Thyroid gland (tissue), 4 donors: ENCODE measurements around the gene BLACAT1.

ENCODE experiments used
- POLR2A ChIP-seq, 2 donors: fragments of 450-650 bp; IDR thresholded peaks; one replicate each; pipeline ENCODE4 v1.6.1; 2017; ENCODE audit warnings: antibody characterized with exemption in 2 of 2, mild to moderate bottlenecking in 2 of 2, moderate library complexity in 1 of 2
- TF ChIP-seq, protein P1 (sequence below), 6 experiments: fragments of 200-600 bp in 3 of 6; fragments of 450-650 bp in 3 of 6; sonication (generic) in 3 of 6; IDR thresholded peaks; one replicate each; pipeline ENCODE4 v1.5.1; 2016 to 2019; ENCODE audit warnings: antibody characterized with exemption in 6 of 6, mild to moderate bottlenecking in 2 of 6, inconsistent platforms in 1 of 6, moderate library complexity in 1 of 6

DNA sequence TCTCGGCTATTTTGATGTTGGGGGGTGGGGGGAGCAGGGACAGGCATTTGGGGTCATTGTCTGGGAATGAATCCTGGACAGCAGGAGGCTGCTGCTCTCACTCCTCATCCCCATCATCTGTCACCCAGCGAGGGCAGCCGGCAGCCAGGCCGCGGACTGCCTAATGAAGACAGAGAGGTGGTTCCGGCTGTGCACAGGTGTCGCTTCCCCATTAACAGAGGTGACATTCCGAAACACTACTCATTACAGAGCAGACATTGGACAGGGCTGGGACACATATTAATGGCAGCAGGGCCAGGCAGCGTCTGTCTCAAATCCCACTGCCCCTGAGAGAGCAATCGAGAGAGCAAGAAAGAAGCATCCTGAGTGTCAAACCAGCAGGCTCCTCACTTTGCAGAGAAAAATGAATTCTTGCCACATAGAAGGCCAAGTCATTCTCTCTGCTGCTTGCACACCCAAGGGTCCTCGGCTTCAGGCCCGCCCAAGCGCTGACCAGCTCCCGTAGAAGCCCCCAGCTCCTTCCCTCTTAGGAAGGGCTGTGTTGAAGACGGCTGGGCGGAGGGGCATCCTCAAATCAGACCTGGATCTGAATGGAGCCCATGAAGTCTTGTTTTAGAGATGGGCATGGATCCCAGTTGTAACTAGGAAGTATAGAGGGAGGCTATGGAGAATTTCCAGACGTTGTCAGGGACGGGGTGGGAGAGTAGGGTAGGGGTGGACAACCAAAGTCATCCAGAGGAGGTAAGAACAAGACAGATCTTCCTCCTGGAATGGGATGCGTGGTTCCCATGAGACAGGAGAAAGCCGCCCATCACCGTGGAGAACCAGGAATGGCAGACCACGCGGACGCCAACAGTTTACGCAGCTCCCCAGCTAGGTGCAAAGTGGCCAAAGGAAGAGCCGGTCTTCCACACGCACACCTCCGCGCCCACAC, 25.8 kb downstream of the BLACAT1 start:
- TF ChIP-seq, protein P1, sequence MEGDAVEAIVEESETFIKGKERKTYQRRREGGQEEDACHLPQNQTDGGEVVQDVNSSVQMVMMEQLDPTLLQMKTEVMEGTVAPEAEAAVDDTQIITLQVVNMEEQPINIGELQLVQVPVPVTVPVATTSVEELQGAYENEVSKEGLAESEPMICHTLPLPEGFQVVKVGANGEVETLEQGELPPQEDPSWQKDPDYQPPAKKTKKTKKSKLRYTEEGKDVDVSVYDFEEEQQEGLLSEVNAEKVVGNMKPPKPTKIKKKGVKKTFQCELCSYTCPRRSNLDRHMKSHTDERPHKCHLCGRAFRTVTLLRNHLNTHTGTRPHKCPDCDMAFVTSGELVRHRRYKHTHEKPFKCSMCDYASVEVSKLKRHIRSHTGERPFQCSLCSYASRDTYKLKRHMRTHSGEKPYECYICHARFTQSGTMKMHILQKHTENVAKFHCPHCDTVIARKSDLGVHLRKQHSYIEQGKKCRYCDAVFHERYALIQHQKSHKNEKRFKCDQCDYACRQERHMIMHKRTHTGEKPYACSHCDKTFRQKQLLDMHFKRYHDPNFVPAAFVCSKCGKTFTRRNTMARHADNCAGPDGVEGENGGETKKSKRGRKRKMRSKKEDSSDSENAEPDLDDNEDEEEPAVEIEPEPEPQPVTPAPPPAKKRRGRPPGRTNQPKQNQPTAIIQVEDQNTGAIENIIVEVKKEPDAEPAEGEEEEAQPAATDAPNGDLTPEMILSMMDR (IDR thresholded peaks at IDR 0.05): no peak
- no peak for TF ChIP-seq POLR2A (IDR thresholded peaks at IDR 0.05)
